Measurements from ENCODE around the gene CDC42BPG.

The CDC42BPG gene

DNA sequence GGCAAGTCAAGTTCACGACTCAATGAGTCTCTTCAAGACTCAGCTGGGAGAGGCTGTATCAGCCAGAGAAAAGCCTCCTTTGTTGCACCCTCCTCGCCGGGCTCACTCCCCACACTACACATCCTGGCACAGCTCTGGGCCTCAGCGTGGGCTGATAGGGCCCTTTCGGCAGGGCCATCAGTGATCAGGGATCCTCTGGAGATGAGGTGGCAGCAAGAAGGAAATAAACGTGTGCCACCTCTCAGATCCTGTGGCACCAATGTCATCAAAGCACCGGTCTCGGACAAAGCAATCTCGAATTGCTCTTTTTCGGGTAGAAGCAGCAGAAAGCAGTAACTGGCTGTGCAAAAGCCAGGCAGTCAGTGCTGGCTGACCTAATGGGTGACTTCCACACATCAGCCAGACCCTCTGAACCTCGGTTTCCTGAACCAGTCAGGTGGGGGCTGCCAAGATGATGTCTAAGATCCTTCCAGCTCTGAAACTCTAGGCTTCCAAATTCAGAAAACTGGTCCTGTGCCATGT, 31.8 kb upstream of the CDC42BPG start:
- no peak overlapping the region for H3K27ac ChIP-seq (ENCODE audit: low read length)
- peaks cover under 1% of the 10 kb centered on the region for H3K27me3 ChIP-seq (replicated peaks; ENCODE audit: insufficient read depth, low read length)
- H4K20me1 ChIP-seq (ENCODE audit: insufficient read depth, low read length): no peaks in the 10 kb centered on the region
- TF ChIP-seq CTCF (IDR thresholded peaks at IDR 0.05; ENCODE audit: low read length) (no peak), EZH2phosphoT487 (IDR thresholded peaks at IDR 0.05; ENCODE audit: low read length) (no peak), EZH2 (optimal IDR thresholded peaks at IDR 0.05; ENCODE audit: low read depth, low read length) (no peak)
- H3K4me3 ChIP-seq (ENCODE audit: low read length): no peak overlapping the region
- peaks cover 16% of the 10 kb centered on the region for H3F3A ChIP-seq (ENCODE audit: insufficient read depth, low read length)
- H3K9ac ChIP-seq (ENCODE audit: low read length): no peak overlapping the region
- H3K36me3 ChIP-seq (replicated peaks; ENCODE audit: insufficient read depth, low read length): no peaks in the 10 kb centered on the region
- H3K9me2 ChIP-seq (replicated peaks; ENCODE audit: insufficient read depth, low read length): no peaks in the 10 kb centered on the region
- H3K9me3 ChIP-seq (replicated peaks; ENCODE audit: insufficient read depth, low read length): no peaks in the 10 kb centered on the region
- H3K4me2 ChIP-seq (ENCODE audit: low read depth, low read length): no peak overlapping the region
- no peak for DNase-seq
- H3K4me1 ChIP-seq (ENCODE audit: low read length): peaks cover 30% of the 10 kb centered on the region
- H2AFZ ChIP-seq (ENCODE audit: low read length): no peak overlapping the region
- H3K79me2 ChIP-seq (ENCODE audit: low read length): peaks cover 47% of the 10 kb centered on the region

GRCh38 chr11:64875369-64876228, 31.1 kb upstream of the CDC42BPG start:
- no peaks in the 10 kb centered on the region for H3K9me3 ChIP-seq (replicated peaks; ENCODE audit: insufficient read depth, low read length)
- no peak overlapping the region for H2AFZ ChIP-seq (ENCODE audit: low read length)
- no peak for DNase-seq
- no peaks in the 10 kb centered on the region for H3K9me2 ChIP-seq (replicated peaks; ENCODE audit: insufficient read depth, low read length)
- H3K4me1 ChIP-seq (ENCODE audit: low read length): peaks cover 26% of the 10 kb centered on the region
- H3K4me3 ChIP-seq (ENCODE audit: low read length): no peak overlapping the region
- H3F3A ChIP-seq (ENCODE audit: insufficient read depth, low read length): peaks cover 15% of the 10 kb centered on the region
- TF ChIP-seq EZH2 (optimal IDR thresholded peaks at IDR 0.05; ENCODE audit: low read depth, low read length) (no peak), CTCF (IDR thresholded peaks at IDR 0.05; ENCODE audit: low read length) (no peak), EZH2phosphoT487 (IDR thresholded peaks at IDR 0.05; ENCODE audit: low read length) (no peak)
- no peaks in the 10 kb centered on the region for H3K27me3 ChIP-seq (replicated peaks; ENCODE audit: insufficient read depth, low read length)
- peaks cover 52% of the 10 kb centered on the region for H3K79me2 ChIP-seq (ENCODE audit: low read length)
- no peak overlapping the region for H3K9ac ChIP-seq (ENCODE audit: low read length)
- H3K27ac ChIP-seq (ENCODE audit: low read length): no peak overlapping the region
- no peaks in the 10 kb centered on the region for H4K20me1 ChIP-seq (ENCODE audit: insufficient read depth, low read length)
- H3K36me3 ChIP-seq (replicated peaks; ENCODE audit: insufficient read depth, low read length): no peaks in the 10 kb centered on the region
- no peak overlapping the region for H3K4me2 ChIP-seq (ENCODE audit: low read depth, low read length)

DNA sequence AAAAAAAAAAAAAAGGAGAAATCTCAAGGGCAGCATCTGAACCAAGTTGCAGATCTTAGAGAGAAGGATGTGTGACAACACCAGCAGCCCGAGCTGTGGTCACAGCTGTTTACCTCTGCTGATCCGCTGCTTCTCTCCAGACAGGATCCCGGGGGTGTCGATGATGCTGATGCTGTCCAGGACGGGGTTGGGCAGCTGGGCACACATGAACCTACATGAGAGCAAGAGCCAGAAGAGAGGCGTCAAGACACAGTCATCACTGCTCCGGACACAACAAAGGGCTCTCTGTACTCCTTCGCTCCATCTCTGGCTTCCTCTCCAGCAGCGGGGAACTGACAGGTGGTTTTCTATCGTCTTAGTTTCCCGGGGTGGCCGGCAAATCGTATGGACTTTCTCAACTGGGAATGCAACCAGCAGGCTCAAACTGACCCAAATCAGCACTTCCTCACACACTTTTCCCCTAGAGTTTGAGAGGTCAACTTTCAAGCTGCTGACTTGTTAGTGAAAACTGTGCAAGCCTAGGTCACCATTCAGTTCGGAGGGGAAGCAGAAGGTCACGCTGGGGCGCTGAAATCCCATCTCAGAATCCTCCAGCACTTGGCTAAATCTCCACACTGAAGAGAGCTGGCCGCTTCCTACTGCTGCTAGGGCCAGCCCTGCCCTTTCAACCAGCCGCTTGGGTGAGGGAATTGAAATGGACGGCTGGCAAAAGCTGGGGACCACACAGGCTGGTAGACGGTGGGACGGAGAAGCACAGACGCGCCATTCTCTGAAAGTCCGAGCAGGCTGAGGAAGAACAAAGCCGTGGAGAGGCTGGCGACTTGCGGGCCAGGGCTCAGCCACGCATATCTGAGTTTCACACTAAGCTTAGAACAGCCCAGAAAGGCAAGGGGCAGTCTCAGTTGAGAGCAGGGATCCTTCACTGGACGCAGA, 30.1 kb upstream of the CDC42BPG start:
- Histone ChIP-seq H3K4me2 (ENCODE audit: low read depth, low read length) (no peak overlapping the region), H3K9ac (ENCODE audit: low read length) (no peak overlapping the region)
- no peak for DNase-seq

More for the DNA sequence above, 30.1 kb upstream of the CDC42BPG start:
- Histone ChIP-seq H4K20me1 (ENCODE audit: insufficient read depth, low read length) (no peaks in the 10 kb centered on the region), H3K9me3 (replicated peaks; ENCODE audit: insufficient read depth, low read length) (no peaks in the 10 kb centered on the region), H3K27ac (ENCODE audit: low read length) (no peak overlapping the region), H3K27me3 (replicated peaks; ENCODE audit: insufficient read depth, low read length) (no peaks in the 10 kb centered on the region), H2AFZ (ENCODE audit: low read length) (no peak overlapping the region), H3K4me3 (ENCODE audit: low read length) (no peak overlapping the region), H3K36me3 (replicated peaks; ENCODE audit: insufficient read depth, low read length) (no peaks in the 10 kb centered on the region), H3K79me2 (ENCODE audit: low read length) (peaks cover 63% of the 10 kb centered on the region), H3K9me2 (replicated peaks; ENCODE audit: insufficient read depth, low read length) (no peaks in the 10 kb centered on the region), H3F3A (ENCODE audit: insufficient read depth, low read length) (peaks cover 6% of the 10 kb centered on the region; the same call in 1 of the 2 replicates), H3K4me1 (ENCODE audit: low read length) (peaks cover 16% of the 10 kb centered on the region)
- no peak for TF ChIP-seq CTCF (IDR thresholded peaks at IDR 0.05; ENCODE audit: low read length)
- no peak for TF ChIP-seq EZH2 (optimal IDR thresholded peaks at IDR 0.05; ENCODE audit: low read depth, low read length)
- no peak for TF ChIP-seq EZH2phosphoT487 (IDR thresholded peaks at IDR 0.05; ENCODE audit: low read length)
